HG03342 (cell line): ENCODE results near the gene STK32C.
A peak's percentile ranks its signal among the peaks of the same experiment; 100 is the strongest.
"Not testable (repeated sequence)": the region's sequence is repeated elsewhere in the genome, so short reads cannot be mapped to it uniquely, and the experiment has no call there.

Source experiments
- ATAC-seq: cut with Tn5 transposase; IDR thresholded peaks from one replicate; pipeline ENCODE4 v1.9.1; 2021; ENCODE audit warnings: mild to moderate bottlenecking, moderate library complexity; ENCODE audit not compliant: unreplicated experiment

STK32C gene

DNA sequence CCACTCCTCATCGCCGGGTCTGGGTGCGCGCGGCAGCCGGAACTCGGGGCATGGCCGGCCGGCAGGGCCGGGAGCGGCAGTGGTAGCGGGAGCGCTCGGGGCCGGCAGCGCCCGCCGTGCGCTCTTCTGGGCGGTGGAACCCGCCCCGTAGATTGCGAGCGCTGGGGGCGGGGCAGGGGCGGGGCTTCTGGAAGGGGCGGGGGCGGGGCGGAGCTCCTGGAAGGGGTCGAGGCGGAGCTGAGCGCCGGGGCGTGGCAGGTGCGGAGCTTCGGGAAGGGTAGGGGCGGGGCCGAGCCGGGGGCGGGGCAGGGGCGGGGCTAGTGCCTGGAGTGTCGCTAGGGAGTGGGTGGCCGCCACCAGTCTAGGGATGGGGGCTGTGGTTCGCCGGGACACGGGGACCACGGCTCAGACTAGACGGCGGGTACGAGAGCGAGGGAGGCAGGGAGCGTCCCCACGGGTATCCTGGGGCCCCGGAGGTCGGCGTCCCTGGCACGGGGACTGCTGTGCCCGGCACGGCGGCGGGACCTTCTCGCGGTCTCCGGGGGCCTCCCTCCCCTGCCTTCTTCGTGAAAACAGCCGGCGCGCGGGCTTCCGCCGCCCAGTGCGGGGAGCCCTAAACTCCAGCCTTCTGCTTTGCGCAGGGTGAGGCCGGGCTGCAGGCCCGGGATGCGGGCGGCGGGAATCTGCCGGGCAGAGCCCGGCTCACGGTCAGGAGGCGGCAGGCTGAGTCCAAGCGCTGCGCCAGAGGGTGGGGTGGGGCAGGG lies at the start of gene STK32C:
Gene STK32C (minus strand): TSS at position 128 of the 764 bp plus-strand sequence. CDS start 117 bp downstream, at position 11.
- ATAC-seq, result peak; percentile 68

DNA sequence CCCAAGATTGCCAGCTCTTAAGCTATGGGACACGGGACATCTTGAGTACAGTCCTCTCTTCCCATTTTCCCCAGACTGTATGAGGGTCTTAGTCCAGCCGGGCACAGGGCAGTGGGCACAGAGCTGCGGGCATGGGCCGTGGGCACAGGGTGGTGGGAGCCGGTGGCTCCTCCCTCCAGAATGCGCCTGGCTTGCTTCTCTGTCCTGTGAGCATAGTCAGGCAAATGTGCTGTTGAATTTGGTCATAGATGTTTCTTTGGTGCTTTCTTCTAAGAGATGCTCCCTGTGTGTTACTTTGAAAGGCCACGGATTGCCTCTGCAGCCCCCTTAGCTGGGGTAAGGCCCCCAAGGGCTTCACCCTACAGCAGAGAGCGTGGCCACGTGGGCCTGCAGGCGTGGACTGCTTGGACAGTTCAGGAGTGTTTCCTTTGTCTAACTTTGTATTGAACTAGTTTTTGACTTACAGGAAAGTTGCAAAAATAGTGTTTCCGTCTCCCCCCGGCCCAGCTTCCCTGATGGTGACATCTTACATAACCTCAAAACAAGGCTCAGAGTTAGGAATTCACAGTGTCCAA lies 49.0 kb upstream of the STK32C start:
- ATAC-seq, result no peak

DNA sequence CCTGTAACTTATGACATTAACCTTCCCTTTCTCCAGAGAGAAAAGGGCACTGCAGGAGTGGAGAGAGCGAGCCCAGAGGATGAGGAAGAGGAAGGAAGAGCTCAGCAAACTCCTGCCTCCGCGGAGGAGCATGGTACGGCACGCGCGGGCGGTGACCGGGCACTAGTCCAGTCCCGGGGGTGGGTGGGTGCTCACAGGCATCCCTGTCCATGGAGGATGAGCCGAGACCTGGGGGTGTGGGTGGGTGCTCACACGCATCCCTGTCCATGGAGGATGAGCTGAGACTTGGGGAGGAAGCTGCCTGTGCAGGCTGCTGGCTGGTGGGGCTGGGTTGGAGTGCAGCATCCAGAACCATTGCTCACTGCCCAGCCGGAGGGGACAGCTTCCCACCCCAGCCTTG lies 48.0 kb upstream of the STK32C start:
- no peak for ATAC-seq

GRCh38 chr10:132355297-132355696 lies 47.5 kb upstream of the STK32C start:
- ATAC-seq, result no peak

- no peak for ATAC-seq
These were observed 46.8 kb upstream of the STK32C start for GRCh38 chr10:132354356-132355094.

- ATAC-seq, result no peak
These were observed 46.0 kb upstream of the STK32C start for GRCh38 chr10:132353456-132354355.

GRCh38 chr10:132352462-132353308 lies 44.9 kb upstream of the STK32C start:
- ATAC-seq, result not testable (repeated sequence)

DNA sequence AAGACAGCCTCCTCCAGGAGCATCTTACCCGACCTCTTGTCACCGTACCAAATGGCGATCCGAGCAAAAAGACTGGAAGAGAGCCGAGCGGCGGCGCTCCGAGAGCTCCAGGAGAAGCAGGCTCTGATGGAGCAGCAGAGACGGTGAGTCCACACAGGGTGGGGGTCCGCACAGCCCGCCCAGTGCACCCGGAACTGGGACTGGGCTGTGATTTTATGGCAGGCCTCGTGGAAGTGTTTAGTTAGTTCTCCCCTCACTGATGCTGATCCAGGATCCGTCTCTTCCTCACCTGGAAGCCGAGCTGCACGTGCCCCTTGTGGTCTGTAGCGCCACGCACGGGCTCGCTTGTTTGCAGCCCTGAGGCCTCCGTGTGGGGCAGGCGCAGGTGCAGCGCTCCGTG lies 43.9 kb upstream of the STK32C start:
- ATAC-seq, result no peak

GRCh38 chr10:132350946-132351345 lies 43.2 kb upstream of the STK32C start:
- ATAC-seq, result no peak

DNA sequence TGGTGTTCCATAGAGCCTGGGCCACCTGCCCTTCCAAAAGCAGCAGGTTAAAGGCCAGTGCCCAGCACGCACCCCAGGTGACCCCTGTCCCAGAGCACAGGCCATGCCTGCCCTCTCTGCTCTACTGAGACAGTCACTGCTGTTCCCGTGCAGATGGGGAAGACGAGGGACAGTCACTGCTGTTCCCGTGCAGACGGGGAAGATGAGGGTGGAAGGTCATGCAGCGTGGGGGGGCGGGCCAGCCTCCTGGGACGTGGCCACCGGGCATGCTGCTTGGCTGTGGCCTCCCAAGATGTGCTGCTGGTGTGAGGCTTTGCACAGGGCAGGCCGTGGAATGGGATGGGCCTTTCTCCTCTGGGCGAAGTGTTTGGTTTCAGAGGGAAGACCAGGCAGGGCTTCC lies 42.6 kb upstream of the STK32C start:
- ATAC-seq, result no peak

DNA sequence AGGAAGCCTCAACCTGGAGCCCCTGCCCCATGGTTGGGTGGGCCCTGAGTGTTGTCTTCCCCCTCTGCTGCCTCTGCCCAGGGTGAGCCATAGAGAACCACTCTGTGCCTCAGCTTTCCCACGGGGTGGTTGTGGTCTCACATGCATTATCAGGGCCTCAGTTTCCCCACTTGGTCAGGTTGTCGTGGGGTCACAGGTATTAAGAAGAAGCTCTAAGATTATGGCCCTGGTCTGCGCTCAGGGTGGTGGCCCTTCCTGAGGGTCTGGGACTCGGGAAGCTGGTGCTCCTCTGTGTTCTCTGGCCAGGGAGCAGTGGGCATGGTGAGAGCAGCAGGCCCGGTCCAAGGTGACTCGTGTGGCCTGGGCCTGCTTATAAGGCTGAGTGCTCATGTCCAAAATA lies 42.0 kb upstream of the STK32C start:
- no peak for ATAC-seq

DNA sequence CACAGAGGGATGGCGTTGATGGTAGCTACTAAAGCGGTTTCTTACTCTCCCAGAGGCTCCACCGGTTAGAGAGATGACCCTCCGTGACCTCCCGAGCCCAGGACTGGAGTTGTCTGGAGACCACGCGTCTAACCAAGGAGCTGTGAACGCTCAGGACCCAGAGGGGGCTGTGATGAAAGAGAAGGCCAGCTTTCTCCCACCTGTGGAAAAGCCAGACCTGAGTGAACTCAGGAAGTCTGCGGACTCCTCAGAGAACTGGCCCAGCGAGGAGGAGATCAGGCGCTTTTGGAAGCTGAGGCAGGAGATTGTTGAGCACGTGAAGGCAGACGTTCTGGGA lies 40.1 kb upstream of the STK32C start:
- ATAC-seq, result no peak

DNA sequence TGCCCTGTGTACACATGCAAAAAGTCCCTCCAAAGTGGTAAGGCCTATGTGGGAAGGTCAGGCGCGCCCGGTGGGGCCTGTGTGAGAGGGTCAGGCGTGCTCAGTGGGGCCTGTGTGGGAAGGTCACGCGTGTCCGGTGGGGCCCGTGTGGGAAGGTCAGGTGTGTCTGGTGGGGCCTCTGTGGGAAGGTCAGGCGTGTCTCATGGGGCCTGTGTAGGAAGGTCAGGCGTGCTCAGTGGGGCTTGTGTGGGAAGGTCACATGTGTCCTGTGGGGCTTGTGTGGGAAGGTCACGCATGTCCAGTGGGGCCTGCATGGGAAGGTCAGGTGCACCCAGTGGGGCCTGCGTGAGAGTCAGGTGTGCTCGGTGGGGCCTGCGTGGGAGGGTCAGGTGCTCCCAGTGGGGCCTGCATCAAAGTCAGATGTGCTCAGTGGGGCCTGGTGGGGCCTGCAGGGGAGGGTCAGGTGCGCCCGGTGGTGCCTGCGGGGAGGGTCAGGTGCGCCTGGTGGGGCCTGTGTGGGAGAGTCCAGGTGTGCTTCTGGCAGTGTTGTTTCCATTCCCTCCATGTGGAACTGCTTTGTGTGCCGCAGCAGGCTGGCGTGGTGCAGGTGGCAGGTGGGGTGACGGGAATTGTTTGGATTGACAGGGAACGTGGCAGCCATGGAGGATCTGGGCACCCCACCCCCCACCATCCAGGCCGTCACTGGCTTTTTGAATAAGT lies 39.6 kb upstream of the STK32C start:
- ATAC-seq, result no peak

DNA sequence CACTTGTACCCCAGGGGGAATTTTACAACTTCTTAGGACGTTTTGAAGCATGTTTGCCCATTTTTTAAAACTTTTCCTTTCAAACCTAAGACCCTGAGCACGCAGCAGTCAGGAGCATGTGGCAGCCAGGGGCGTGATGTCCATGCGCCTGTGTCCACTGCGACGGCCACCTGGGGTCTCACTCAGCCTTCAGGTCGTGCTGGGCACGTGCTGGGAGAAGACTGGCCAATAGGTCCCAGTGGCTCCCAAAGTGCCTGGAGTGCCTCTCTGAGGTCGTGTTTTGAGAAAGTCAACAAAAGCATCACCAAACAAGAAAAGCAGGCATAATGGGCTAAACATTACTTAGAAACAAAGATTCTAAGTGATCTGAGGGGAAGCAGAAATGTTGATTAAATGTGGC lies 39.1 kb upstream of the STK32C start:
- ATAC-seq, result no peak

DNA sequence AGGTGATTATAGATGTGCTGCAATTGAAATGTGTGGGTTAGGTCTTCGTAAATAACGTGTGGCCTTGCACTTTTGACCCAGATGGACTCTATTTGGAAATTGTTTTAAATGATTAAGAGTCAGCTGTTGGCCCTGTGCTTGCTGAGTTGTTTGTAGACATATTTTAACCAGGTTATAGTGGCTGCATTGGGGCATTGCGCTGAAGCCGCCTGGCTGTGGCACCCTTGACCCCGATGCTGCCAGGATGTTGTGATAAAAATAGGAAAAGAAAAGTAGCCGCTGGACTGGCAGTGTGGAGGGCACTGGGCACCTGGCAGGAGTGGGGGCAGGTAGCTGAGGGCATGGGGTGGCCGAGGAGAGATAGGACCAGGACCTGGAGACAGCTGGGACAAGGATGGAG lies 37.6 kb upstream of the STK32C start:
- ATAC-seq, result no peak

DNA sequence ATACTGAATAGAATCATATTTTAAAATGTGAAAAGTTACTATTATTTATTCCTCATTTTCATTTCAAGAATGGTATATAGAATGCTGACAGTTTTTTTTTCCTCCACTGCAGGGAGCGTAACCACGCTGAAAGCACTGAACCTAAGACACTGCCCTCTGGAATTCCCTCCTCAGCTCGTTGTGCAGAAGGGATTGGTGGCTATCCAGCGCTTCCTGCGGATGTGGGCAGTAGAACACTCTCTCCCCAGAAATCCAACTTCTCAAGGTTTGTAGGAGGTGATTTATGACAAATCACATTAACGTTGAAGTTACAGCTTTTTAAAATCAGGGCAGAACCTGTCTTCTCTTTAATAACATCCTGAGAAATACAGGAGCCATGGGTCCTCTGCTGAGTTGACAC lies 36.6 kb upstream of the STK32C start:
- no peak for ATAC-seq

GRCh38 chr10:132342553-132342952 lies 34.8 kb upstream of the STK32C start:
- no peak for ATAC-seq

DNA sequence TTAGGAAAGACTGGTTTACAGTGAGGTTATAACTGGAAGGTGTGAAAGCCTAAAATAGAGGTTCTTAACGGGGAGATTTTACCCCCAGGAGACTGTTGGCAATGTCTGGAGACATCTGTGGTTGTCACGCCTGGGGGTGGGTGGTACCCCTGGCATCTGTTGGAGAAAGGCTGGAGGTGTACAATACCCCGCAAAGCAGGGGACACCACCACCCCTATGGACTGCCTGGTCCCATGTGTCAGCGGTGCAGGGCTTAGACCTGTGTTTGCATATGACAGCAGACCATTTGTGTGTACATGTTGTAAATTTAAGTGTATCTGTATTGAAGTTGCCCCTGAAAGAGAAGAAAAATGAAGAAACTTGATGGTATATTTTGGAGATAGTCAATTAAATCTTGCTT lies 34.0 kb upstream of the STK32C start:
- no peak for ATAC-seq

GRCh38 chr10:132341017-132341416 lies 33.3 kb upstream of the STK32C start:
- ATAC-seq, result no peak

DNA sequence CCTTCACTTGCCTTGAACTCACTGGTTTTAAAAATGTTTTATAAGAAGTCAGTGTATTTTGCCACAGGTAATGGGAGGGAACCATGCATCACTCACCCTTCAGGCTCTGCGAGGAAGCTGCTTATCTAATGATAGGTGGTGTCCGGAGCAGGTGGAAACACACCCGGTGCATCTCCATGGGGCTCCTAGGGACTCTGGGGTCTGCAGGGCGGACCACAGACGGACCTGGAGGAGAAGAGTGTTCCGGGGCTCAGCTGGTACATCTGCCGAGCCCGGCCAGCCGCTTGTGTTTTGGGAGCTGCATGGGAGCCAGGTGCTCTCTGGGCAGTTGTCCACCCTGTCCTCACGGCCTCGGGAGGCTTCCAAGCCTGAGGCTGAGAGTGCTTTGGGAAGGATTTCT lies 31.5 kb upstream of the STK32C start:
- no peak for ATAC-seq
